CD8-positive, alpha-beta memory T cell (primary cell): Measurements from ENCODE around the gene ELOA. TPM values are rescaled to one million over a fixed set of nuclear protein-coding genes. Genes with fewer than 3 reads are reported as not detected.
"Not testable (repeated sequence)": the region's sequence is repeated elsewhere in the genome, so short reads cannot be mapped to it uniquely, and the experiment has no call there.

ENCODE experiments used
- CTCF ChIA-PET: fragments of 350-600 bp; sonication (Branson Sonifier 250); formaldehyde crosslinking; loops from one replicate; lab custom pipeline; 2021; ENCODE audit warnings: antibody characterized with exemption; lab: Charles Lee
- POLR2A ChIA-PET: fragments of 350-600 bp; sonication (Branson Sonifier 250); formaldehyde crosslinking; loops from one replicate; lab custom pipeline; 2021; ENCODE audit warnings: antibody characterized with exemption; lab: Charles Lee
- DNase-seq, 5 donors: peaks; one replicate each; pipeline versions ENCODE4 v3.0.0 to v3.0.0-alpha.2; 2020 to 2022; ENCODE audit warnings: mixed read lengths in 1 of 5
- H3K27ac ChIP-seq: one replicate; pipeline ENCODE4 v1.7.0; 2013; ENCODE audit warnings: low read depth, mild to moderate bottlenecking, low read length, moderate library complexity
- H3K27me3 ChIP-seq: 2 replicates; pipeline ENCODE4 v1.7.0; 2013; ENCODE audit warnings: low read length, mild to moderate bottlenecking; ENCODE audit not compliant: insufficient read depth, poor library complexity, severe bottlenecking
- H3K36me3 ChIP-seq: 2 replicates; pipeline ENCODE4 v1.7.0; 2013; ENCODE audit warnings: mild to moderate bottlenecking, low read length, moderate library complexity; ENCODE audit not compliant: insufficient read depth
- H3K4me1 ChIP-seq: 2 replicates; pipeline ENCODE4 v1.7.0; 2013; ENCODE audit warnings: mild to moderate bottlenecking, low read length, moderate library complexity; ENCODE audit not compliant: insufficient read depth
- H3K4me3 ChIP-seq: 2 replicates; pipeline ENCODE4 v1.7.0; 2013; ENCODE audit warnings: mild to moderate bottlenecking, low read length
- H3K9me3 ChIP-seq: 2 replicates; pipeline ENCODE4 v1.7.0; 2013; ENCODE audit warnings: mild to moderate bottlenecking, low read length
- H3K27ac Mint-ChIP-seq, 8 donors: one replicate each; pipeline ENCODE4 v1.8.0; 2020 to 2021; ENCODE audit warnings: mixed read lengths in 8 of 8, mild to moderate bottlenecking in 6 of 8, inconsistent platforms in 3 of 8, moderate library complexity in 3 of 8
- H3K27me3 Mint-ChIP-seq, 2 donors: one replicate each; pipeline ENCODE4 v1.8.0; 2020 to 2021; ENCODE audit warnings: mixed read lengths in 2 of 2, mild to moderate bottlenecking in 1 of 2, moderate library complexity in 1 of 2
- H3K36me3 Mint-ChIP-seq, 3 donors: one replicate each; pipeline ENCODE4 v1.8.0; 2020 to 2021; ENCODE audit warnings: mixed read lengths in 3 of 3, inconsistent platforms in 1 of 3, mild to moderate bottlenecking in 1 of 3
- H3K4me1 Mint-ChIP-seq, 3 donors: one replicate each; pipeline ENCODE4 v1.8.0; 2020 to 2021; ENCODE audit warnings: mixed read lengths in 3 of 3, inconsistent platforms in 1 of 3, mild to moderate bottlenecking in 1 of 3
- H3K4me3 Mint-ChIP-seq, 7 donors: one replicate each; pipeline ENCODE4 v1.8.0; 2020 to 2021; ENCODE audit warnings: mixed read lengths in 7 of 7, mild to moderate bottlenecking in 6 of 7, moderate library complexity in 4 of 7, inconsistent platforms in 2 of 7
- H3K9me3 Mint-ChIP-seq, 5 donors: one replicate each; pipeline ENCODE4 v1.8.0; 2020 to 2022; ENCODE audit warnings: mixed read lengths in 5 of 5, mild to moderate bottlenecking in 3 of 5, moderate library complexity in 2 of 5, inconsistent platforms in 1 of 5
- polyA plus RNA-seq: library from polyadenylated mRNA; unstranded; fragments of 300-500 nt; fragmentation: Illumina TruSeq; gene quantifications from one replicate; pipeline ENCODE4 v1.2.3, GENCODE V29; 2021
- total RNA-seq, 2 experiments: library from RNA; stranded (reverse); gene quantifications; one replicate each; pipeline ENCODE4 v1.2.3, GENCODE V29; 2021

ELOA gene
- total and polyA plus RNA-seq, 3 experiments from 2014 or later = 32.3 to 69.0 (median 64.1) TPM

DNA sequence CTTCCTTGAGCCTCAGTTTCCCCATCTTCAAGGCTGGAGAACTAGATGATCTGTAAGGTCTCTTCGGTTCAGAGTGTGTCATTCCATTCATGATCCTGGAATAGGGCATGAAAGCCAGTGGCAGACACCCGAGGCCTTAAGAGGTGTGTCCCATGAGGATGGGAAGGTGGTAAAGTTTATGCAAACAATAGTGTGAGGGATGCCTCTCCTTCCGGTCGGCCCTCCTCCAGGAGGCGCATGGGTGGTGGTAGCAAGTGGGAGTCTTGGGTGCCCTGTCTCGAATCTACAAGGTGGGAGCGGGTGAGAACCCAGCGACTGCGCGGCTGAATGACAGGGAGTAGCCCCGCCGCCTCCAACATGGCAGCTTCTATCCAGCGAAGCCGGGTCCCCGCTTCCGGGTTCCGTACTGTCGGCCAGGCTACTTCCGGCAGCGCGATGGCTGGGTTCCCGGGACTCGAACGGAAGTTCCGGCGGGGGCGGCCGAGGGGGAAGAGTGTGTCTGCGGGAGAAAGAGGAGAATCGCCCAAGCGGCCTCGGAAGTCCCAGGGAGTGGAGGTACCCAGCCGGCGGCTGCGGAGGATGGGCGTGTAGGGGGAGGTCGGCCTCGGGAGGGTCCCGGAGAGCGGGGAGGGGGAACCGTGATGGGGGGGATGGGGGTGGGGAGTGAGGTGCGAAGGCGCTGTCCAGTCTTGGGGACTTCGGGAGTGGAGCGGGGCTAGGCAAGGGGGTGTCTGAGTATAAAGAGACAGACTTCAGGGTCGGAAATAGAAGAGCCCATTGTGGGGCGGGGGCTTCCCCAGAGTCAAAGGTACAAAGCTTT is 47.6 kb downstream of the ELOA start, which contains the start of gene LYPLA2:
TSS of gene LYPLA2 (plus strand) at position 450 of the 820 bp plus-strand sequence. CDS start 1,538 bp downstream, outside the sequence.
- no peaks in the 10 kb centered on the region for H3K9me3 Mint-ChIP-seq
- Histone ChIP-seq H3K27ac (peak within 1 kb of the TSS; percentile 83), H3K4me1 (peaks cover 29% of the 10 kb centered on the region), H3K27me3 (no peaks in the 10 kb centered on the region), H3K9me3 (no peaks in the 10 kb centered on the region), H3K36me3 (peaks cover 9% of the 10 kb centered on the region), H3K4me3 (peak within 1 kb of the TSS; percentile 95)
- peak; percentile 78 to 91 (median 84) for DNase-seq
- POLR2A ChIA-PET = interaction anchor here (0.5 to 2.4 kb wide), 7 partner anchors 10 to 1231 kb away, joined by 3 to 19 read pairs (median 6); partner anchors contain the start of genes GALE, HMGCL and PITHD1
- H3K36me3 Mint-ChIP-seq = peaks cover 4 to 60% (median 12%) of the 10 kb centered on the region in 3 donors
- H3K4me1 Mint-ChIP-seq = peaks cover 18 to 32% (median 24%) of the 10 kb centered on the region in 3 donors
- no peaks in the 10 kb centered on the region for H3K27me3 Mint-ChIP-seq
- H3K4me3 Mint-ChIP-seq = peak within 1 kb of the TSS; percentile 90 to 98 (median 94)
- CTCF ChIA-PET = interaction anchor here (1.2 to 2.2 kb wide), 6 partner anchors 9 to 79 kb away, joined by 3 to 8 read pairs (median 4); partner anchors contain the start of gene GALE
- H3K27ac Mint-ChIP-seq = peak within 1 kb of the TSS; percentile 87 to 99 (median 96)

DNA sequence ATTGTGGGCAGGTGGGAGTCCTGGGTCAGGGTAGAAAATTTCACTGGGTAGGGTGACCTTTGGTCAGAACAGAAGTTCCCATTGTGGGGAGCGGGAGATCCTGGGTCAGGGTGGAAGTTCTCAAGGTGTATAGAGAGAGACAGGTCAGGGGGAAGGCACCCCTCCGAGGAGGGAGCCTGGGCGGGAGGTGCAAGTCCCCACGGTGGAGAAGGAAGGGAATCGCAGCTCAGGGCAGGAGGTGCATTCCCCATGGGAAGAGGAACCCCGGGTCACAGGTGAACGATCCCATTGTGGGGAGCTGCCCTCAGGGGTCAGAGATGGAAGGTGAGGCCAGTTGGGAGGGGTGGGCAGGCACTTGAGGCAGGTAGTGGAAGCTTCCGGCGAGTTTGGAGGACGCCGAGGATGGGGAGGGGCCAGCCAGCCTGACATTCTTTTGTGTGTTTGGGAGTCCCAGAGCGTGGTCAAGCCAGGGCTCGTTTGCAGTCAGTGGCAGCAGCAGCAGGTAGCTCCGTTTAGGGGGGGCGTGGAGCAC is 48.3 kb downstream of the ELOA start:
- Histone ChIP-seq H3K27me3 (no peaks in the 10 kb centered on the region), H3K4me3 (peak overlapping the region; percentile 95), H3K4me1 (peaks cover 29% of the 10 kb centered on the region), H3K27ac (peak overlapping the region; percentile 83), H3K9me3 (no peaks in the 10 kb centered on the region), H3K36me3 (peaks cover 5% of the 10 kb centered on the region)
- Mint-ChIP-seq H3K27ac (peak overlapping the region; percentile 87 to 99 (median 96)), H3K4me3 (peak overlapping the region; percentile 90 to 98 (median 94)), H3K4me1 (peaks cover 18 to 32% (median 24%) of the 10 kb centered on the region in 3 donors), H3K36me3 (peaks cover 0 to 57% (median 9%) of the 10 kb centered on the region in 3 donors), H3K27me3 (no peaks in the 10 kb centered on the region), H3K9me3 (no peaks in the 10 kb centered on the region)
- ChIA-PET POLR2A (interaction anchor here (0.6 to 2.4 kb wide), 6 partner anchors 9 to 34 kb away, joined by 4 to 19 read pairs (median 6); partner anchors contain the start of genes GALE, HMGCL and PITHD1), CTCF (interaction anchor here (1.2 to 2.2 kb wide), 6 partner anchors 8 to 78 kb away, joined by 3 to 8 read pairs (median 4); partner anchors contain the start of gene GALE)
- peak in 4 of 5 donors; percentile 7 to 52 (median 30) for DNase-seq

DNA sequence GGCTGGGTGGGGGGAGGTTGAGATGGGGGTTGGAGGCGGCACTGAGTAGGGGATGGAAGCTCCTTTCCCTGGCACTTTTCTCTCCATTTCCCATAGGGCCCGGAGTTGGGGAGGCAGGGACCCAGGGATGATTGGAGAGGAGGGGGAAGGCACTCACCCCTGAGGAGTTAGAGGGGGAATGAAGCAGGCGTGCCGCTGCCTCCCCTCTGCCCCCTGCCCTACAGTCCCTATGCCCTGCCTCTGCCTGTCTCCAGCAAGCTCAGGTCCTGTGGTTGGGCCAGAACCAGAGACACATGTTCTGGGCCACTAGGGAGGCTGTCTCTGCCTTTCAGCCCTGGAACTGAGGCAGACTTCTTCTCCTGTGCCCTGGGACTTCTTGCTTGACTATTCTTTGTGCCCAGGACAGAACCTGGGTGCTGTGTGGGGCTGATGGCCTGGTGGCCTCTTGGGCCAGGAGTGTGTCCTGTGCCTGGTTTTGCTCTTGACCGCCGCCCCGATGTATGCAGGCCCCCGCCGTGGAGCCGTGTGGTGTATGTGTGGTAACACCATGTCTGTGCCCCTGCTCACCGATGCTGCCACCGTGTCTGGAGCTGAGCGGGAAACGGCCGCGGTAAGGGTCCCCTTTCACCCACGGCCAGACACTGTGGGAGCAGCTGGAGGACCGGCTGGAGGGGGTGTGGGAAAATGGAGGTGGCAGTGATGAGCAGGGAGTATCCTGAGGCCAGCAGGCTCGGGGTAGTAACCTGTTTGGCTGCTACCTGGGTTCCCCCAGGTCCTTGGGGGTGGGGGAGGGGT is 49.1 kb downstream of the ELOA start:
- Mint-ChIP-seq H3K27me3 (no peaks in the 10 kb centered on the region), H3K9me3 (no peaks in the 10 kb centered on the region), H3K27ac (peak overlapping the region in 7 of 8 donors; percentile 87 to 99 (median 97)), H3K36me3 (peaks cover 0 to 57% (median 2%) of the 10 kb centered on the region in 3 donors), H3K4me3 (peak overlapping the region; percentile 90 to 98 (median 94)), H3K4me1 (peaks cover 18 to 32% (median 24%) of the 10 kb centered on the region in 3 donors)
- H3K27me3 ChIP-seq = no peaks in the 10 kb centered on the region
- H3K4me1 ChIP-seq = peaks cover 29% of the 10 kb centered on the region
- ChIA-PET CTCF (interaction anchor here (1.2 to 1.6 kb wide), 4 partner anchors 8 to 20 kb away, joined by 4 to 8 read pairs (median 4); partner anchors contain the start of gene GALE), POLR2A (interaction anchor here (1.0 to 2.4 kb wide), 4 partner anchors 8 to 33 kb away, joined by 5 to 19 read pairs (median 6); partner anchors contain the start of genes GALE and HMGCL)
- H3K36me3 ChIP-seq = peaks cover 2% of the 10 kb centered on the region
- H3K9me3 ChIP-seq = no peaks in the 10 kb centered on the region
- DNase-seq = no peak
- no peak overlapping the region for H3K4me3 ChIP-seq
- peak overlapping the region; percentile 83 for H3K27ac ChIP-seq

DNA sequence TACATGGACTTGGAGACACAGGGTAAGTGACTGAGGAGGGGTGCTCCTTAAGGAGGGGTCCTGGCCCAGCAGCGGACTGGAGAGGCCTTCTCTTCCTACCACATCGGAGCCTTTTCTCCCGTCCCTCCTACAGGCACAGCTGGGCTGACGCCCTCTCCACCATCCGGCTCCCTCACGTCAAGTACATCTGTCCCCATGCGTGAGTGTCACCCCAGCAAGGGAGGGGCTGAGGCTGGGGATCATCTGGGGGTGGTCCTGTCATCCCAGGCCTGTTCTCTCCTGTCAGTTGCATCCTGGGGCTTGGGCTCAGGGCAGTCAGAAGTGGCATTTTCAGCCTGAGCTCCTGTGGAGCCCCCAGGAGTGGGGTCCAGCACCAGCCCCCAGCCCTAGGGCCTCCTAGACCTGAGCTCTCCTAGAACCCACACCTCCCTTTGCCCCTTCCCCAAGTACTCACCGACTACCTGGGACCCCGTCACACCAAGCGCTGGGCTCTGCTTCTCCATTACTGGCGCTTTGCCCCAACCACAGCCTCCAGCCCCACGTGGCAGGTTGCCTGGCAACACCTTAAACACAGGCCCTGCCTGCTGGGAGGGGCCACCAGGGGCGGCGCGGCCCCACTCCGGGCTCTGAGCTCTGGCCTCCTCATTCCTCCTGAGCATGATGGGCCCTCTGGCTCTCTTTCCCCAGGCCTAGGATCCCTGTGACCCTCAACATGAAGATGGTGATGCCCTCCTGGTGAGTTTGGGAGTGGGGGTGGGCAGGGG is 49.9 kb downstream of the ELOA start:
- H3K9me3 ChIP-seq = no peaks in the 10 kb centered on the region
- H3K36me3 ChIP-seq = no peaks in the 10 kb centered on the region
- Mint-ChIP-seq H3K27ac (peak overlapping the region in 7 of 8 donors; percentile 24 to 86 (median 63)), H3K9me3 (no peaks in the 10 kb centered on the region), H3K4me1 (peaks cover 18 to 32% (median 24%) of the 10 kb centered on the region in 3 donors), H3K27me3 (no peaks in the 10 kb centered on the region), H3K36me3 (peaks cover 0 to 52% (median 0%) of the 10 kb centered on the region in 3 donors), H3K4me3 (peak overlapping the region in 6 of 7 donors; percentile 4 to 82 (median 19))
- ChIA-PET POLR2A (interaction anchor here (0.6 to 1.5 kb wide), 2 partner anchors 15 to 20 kb away, joined by 5 to 6 read pairs; partner anchors contain the start of gene PITHD1), CTCF (no interaction called here)
- peak; percentile 20 to 74 (median 40) for DNase-seq
- H3K4me3 ChIP-seq = no peak overlapping the region
- H3K27me3 ChIP-seq = no peaks in the 10 kb centered on the region
- H3K4me1 ChIP-seq = peaks cover 29% of the 10 kb centered on the region
- no peak overlapping the region for H3K27ac ChIP-seq

DNA sequence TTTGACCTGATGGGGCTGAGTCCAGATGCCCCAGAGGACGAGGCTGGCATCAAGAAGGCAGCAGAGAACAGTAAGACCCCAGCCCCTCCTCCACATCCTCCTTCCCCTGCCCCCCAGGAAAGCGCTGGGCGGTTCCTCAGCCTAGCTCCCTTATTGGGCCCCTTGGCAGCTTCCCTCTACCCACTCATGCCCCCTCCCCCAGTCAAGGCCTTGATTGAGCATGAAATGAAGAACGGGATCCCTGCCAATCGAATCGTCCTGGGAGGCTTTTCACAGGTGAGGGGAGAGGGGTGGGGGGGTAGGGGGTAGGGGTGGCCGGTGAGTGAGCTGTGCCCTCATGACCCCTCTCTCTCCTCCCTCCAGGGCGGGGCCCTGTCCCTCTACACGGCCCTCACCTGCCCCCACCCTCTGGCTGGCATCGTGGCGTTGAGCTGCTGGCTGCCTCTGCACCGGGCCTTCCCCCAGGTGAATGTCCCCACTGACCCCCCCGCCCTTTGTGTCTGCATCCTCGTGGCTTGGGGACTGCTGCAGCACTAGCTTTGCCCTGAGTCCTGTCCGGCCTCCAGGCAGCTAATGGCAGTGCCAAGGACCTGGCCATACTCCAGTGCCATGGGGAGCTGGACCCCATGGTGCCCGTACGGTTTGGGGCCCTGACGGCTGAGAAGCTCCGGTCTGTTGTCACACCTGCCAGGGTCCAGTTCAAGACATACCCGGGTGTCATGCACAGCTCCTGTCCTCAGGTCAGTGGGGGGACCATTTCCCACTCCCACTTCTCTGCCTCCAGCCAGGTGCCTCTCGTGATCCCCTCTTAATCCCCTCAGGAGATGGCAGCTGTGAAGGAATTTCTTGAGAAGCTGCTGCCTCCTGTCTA is 50.8 kb downstream of the ELOA start:
- Mint-ChIP-seq H3K4me3 (peak overlapping the region in 3 of 7 donors; percentile 37 to 68 (median 41)), H3K27ac (no peak overlapping the region), H3K9me3 (no peaks in the 10 kb centered on the region), H3K36me3 (peaks cover 0 to 49% (median 0%) of the 10 kb centered on the region in 3 donors), H3K27me3 (no peaks in the 10 kb centered on the region), H3K4me1 (peaks cover 24 to 39% (median 25%) of the 10 kb centered on the region in 3 donors)
- H3K4me1 ChIP-seq = peaks cover 31% of the 10 kb centered on the region
- H3K27ac ChIP-seq = no peak overlapping the region
- no peak overlapping the region for H3K4me3 ChIP-seq
- no peak for DNase-seq
- no peaks in the 10 kb centered on the region for H3K36me3 ChIP-seq
- ChIA-PET POLR2A (interaction anchor here (0.6 to 1.5 kb wide), 2 partner anchors 16 to 21 kb away, joined by 5 to 6 read pairs; partner anchors contain the start of gene PITHD1), CTCF (interaction anchor here (0.6 kb wide), 1 partner anchor 165 kb away, joined by 3 read pairs; no protein-coding TSS in a partner anchor)
- no peaks in the 10 kb centered on the region for H3K9me3 ChIP-seq
- no peaks in the 10 kb centered on the region for H3K27me3 ChIP-seq

DNA sequence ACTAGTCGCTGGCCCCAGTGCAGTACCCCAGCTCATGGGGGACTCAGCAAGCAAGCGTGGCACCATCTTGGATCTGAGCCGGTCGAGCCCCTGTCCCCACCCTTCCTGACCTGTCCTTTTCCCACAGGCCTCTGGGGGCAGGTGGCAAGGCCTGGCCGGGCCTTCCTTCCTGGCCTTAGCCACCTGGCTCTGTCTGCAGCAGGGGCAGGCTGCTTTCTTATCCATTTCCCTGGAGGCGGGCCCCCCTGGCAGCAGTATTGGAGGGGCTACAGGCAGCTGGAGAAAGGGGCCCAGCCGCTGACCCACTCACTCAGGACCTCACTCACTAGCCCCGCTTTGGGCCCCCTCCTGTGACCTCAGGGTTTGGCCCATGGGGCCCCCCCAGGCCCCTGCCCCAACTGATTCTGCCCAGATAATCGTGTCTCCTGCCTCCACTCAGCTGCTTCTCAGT is 51.5 kb downstream of the ELOA start:
- H3K27me3 Mint-ChIP-seq, CTCF ChIA-PET, DNase-seq, H3K27me3 ChIP-seq, H3K9me3 Mint-ChIP-seq, H3K27ac Mint-ChIP-seq, POLR2A ChIA-PET, H3K36me3 ChIP-seq, H3K27ac ChIP-seq, H3K4me3 ChIP-seq, H3K9me3 ChIP-seq: not testable (repeated sequence)
- H3K4me1 ChIP-seq = peaks cover 38% of the 10 kb centered on the region
- Mint-ChIP-seq H3K36me3 (peaks cover 0 to 47% (median 0%) of the 10 kb centered on the region in 3 donors), H3K4me1 (peaks cover 25 to 45% (median 29%) of the 10 kb centered on the region in 3 donors), H3K4me3 (peak overlapping the region in 1 of 7 donors; percentile 37)
